Endothelial cell of umbilical vein (primary cell): Measurements from ENCODE around the gene NLRP6. TPM values are rescaled to one million over a fixed set of nuclear protein-coding genes. Genes with fewer than 3 reads are reported as not detected.

Source experiments
- BruUV-seq: library from RNA; stranded (reverse); fragments of 400-500 nt; replicated peaks from 2 replicates; lab custom pipeline; 2021; lab: Mats Ljungman, UMichigan
- CTCF ChIA-PET: fragments of 300-600, 350-600 bp; sonication (Branson Sonifier 250); formaldehyde crosslinking; loops from one replicate; lab custom pipeline; 2021; ENCODE audit warnings: antibody characterized with exemption, inconsistent platforms; lab: Charles Lee
- POLR2A ChIA-PET: fragments of 300-600, 350-600 bp; sonication (Branson Sonifier 250); formaldehyde crosslinking; loops from one replicate; lab custom pipeline; 2021; ENCODE audit warnings: antibody characterized with exemption, inconsistent platforms; lab: Charles Lee
- DNase-seq: peaks from one replicate; pipeline ENCODE4 v3.0.0-alpha.2; 2011; ENCODE audit warnings: low read depth, low spot score
- FAIRE-seq: peaks from 2 replicates; lab custom pipeline; 2011; peaks lifted over from hg19 to GRCh38; lab: Jason Lieb, UNC
- H2AFZ ChIP-seq: 2 replicates; pipeline ENCODE4 v1.6.0; 2012; ENCODE audit warnings: low read depth, low read length, control low read depth, inconsistent platforms
- H3K27ac ChIP-seq: 2 replicates; pipeline ENCODE4 v1.5.1; 2011; ENCODE audit warnings: low read depth, mild to moderate bottlenecking, control low read depth, low read length, moderate library complexity; ENCODE audit not compliant: insufficient read depth
- H3K27me3 ChIP-seq, 2 experiments: 2 replicates each; pipeline versions ENCODE4 v1.6.0 to v1.6.1; 2011; ENCODE audit warnings: low read length in 2 of 2, mixed read lengths in 1 of 2; ENCODE audit not compliant: control insufficient read depth in 2 of 2, insufficient read depth in 2 of 2
- H3K36me3 ChIP-seq, 2 experiments: 2 replicates in 1 of 2; 3 replicates in 1 of 2; pipeline ENCODE4 v1.5.1; 2011; ENCODE audit warnings: low read length in 2 of 2, mild to moderate bottlenecking in 1 of 2, moderate library complexity in 1 of 2; ENCODE audit not compliant: control insufficient read depth in 2 of 2, insufficient read depth in 2 of 2; ENCODE audit errors: extremely low read depth in 1 of 2
- H3K4me1 ChIP-seq: 3 replicates; pipeline ENCODE4 v1.5.1; 2011; ENCODE audit warnings: mild to moderate bottlenecking, low read length; ENCODE audit not compliant: control insufficient read depth, insufficient read depth; ENCODE audit errors: extremely low read depth
- H3K4me2 ChIP-seq: 2 replicates; pipeline ENCODE4 v1.6.1; 2011; ENCODE audit warnings: low read length, control low read depth, mixed read lengths; ENCODE audit not compliant: insufficient read depth
- H3K4me3 ChIP-seq, 3 experiments: fragments of 200-600 bp in 1 of 3; sonication (generic), shearing (Covaris generic) in 1 of 3; replicated peaks in 1 of 3; 2 replicates each; pipeline ENCODE4 v1.5.1; 2011 to 2016; ENCODE audit warnings: control low read depth in 3 of 3, low read length in 3 of 3, mild to moderate bottlenecking in 2 of 3, inconsistent platforms in 1 of 3, low read depth in 1 of 3, moderate library complexity in 1 of 3; ENCODE audit not compliant: insufficient read depth in 1 of 3
- H3K79me2 ChIP-seq: 2 replicates; pipeline ENCODE4 v1.6.0; 2012; ENCODE audit warnings: low read length, inconsistent platforms; ENCODE audit not compliant: control insufficient read depth, insufficient read depth
- H3K9ac ChIP-seq: replicated peaks from 2 replicates; pipeline ENCODE3; 2011; ENCODE audit warnings: low read length, control low read depth; ENCODE audit not compliant: insufficient read depth; ENCODE audit errors: extremely low read depth
- H3K9me1 ChIP-seq: replicated peaks from 3 replicates; pipeline ENCODE4 v1.6.0; 2011; ENCODE audit warnings: mild to moderate bottlenecking, low read length; ENCODE audit not compliant: control insufficient read depth, insufficient read depth; ENCODE audit errors: extremely low read depth
- H3K9me3 ChIP-seq: replicated peaks from 2 replicates; pipeline ENCODE4 v1.5.1; 2012; ENCODE audit warnings: low read length, inconsistent platforms; ENCODE audit not compliant: control insufficient read depth, insufficient read depth
- H4K20me1 ChIP-seq: replicated peaks from 2 replicates; pipeline ENCODE3; 2011; ENCODE audit warnings: mild to moderate bottlenecking, low read length; ENCODE audit not compliant: control insufficient read depth, insufficient read depth; ENCODE audit errors: extremely low read depth
- CTCF ChIP-seq, 2 donors: IDR thresholded peaks; 1 replicate in 1 of 2; 2 replicates in 1 of 2; pipeline ENCODE4 v1.5.1; 2011; ENCODE audit warnings: low read length in 2 of 2, mild to moderate bottlenecking in 2 of 2, moderate library complexity in 2 of 2, control low read depth in 1 of 2, inconsistent platforms in 1 of 2, low read depth in 1 of 2; ENCODE audit not compliant: insufficient read depth in 1 of 2; ENCODE audit errors: extremely low read depth in 1 of 2
- EZH2 ChIP-seq: IDR thresholded peaks from 2 replicates; pipeline ENCODE4 v1.6.1; 2012; ENCODE audit warnings: borderline replicate concordance, low read depth, mild to moderate bottlenecking, moderate library complexity, low read length, inconsistent platforms; ENCODE audit not compliant: severe bottlenecking
- FOS ChIP-seq: IDR thresholded peaks from 2 replicates; pipeline ENCODE4 v1.6.1; 2011; ENCODE audit warnings: mild to moderate bottlenecking, low read length, moderate library complexity, borderline replicate concordance; ENCODE audit not compliant: insufficient read depth
- GATA2 ChIP-seq: IDR thresholded peaks from 2 replicates; pipeline ENCODE4 v1.7.0; 2011; ENCODE audit warnings: low read depth, mild to moderate bottlenecking, moderate library complexity, mixed read lengths, low read length; ENCODE audit not compliant: insufficient read length, insufficient read depth
- JUN ChIP-seq: IDR thresholded peaks from 2 replicates; pipeline ENCODE4 v1.6.1; 2011; ENCODE audit warnings: borderline replicate concordance, low read depth; ENCODE audit not compliant: insufficient read length, insufficient read depth
- MYC ChIP-seq: IDR thresholded peaks from one replicate; pipeline ENCODE4 v1.6.1; 2011; ENCODE audit warnings: mild to moderate bottlenecking, low read depth, low read length
- POLR2A ChIP-seq: IDR thresholded peaks from 2 replicates; pipeline ENCODE4 v1.6.1; 2012; ENCODE audit warnings: low read depth, mild to moderate bottlenecking, control low read depth, low read length
- dilution Hi-C: fragments of 300-500 bp; cut with MboI; formaldehyde crosslinking; loops from one replicate; pipeline ENCODE4 v1.15.0; 2019; ENCODE audit warnings: low sequenced_read_pairs; ENCODE audit not compliant: extremely low pct_ligation_motif_present
- intact Hi-C: fragments of 100-400 bp; cut with micrococcal nuclease; formaldehyde crosslinking; loops from one replicate; pipeline ENCODE4 v1.10.0; 2022
- polyA plus RNA-seq, 4 experiments: library from polyadenylated mRNA; depleted of rRNA in 3 of 4; stranded (reverse) in 3 of 4; unstranded in 1 of 4; fragments of >200 nt; gene quantifications; 2 replicates each; pipeline versions ENCODE4 v1.2.1 to v1.2.3, GENCODE V29; 2011 to 2012; ENCODE audit warnings: missing spikeins in 1 of 4
- total RNA-seq: library from RNA; stranded (reverse); gene quantifications from 2 replicates; pipeline ENCODE4 v1.2.3, GENCODE V29; 2021

NLRP6 gene
- total and polyA plus RNA-seq, 2 donors (not counting 3 experiments of a cell fraction or from before 2014, with no cell fraction given), result not detected

GRCh38 chr11:299951-300735 lies 21.9 kb downstream of the NLRP6 start:
- Histone ChIP-seq H3K36me3 (no peaks in the 10 kb centered on the region), H3K9me1 (no peaks in the 10 kb centered on the region), H3K4me2 (no peak overlapping the region), H3K27ac (no peak overlapping the region), H3K4me1 (no peaks in the 10 kb centered on the region), H3K79me2 (no peaks in the 10 kb centered on the region), H3K27me3 (peaks cover 3 to 8% of the 10 kb centered on the region in 2 experiments), H3K4me3 (no peak overlapping the region), H3K9me3 (no peaks in the 10 kb centered on the region), H2AFZ (no peak overlapping the region), H3K9ac (no peak overlapping the region), H4K20me1 (no peaks in the 10 kb centered on the region)
- dilution Hi-C loops (no loop called here), intact Hi-C loops (no loop called here)
- POLR2A ChIA-PET, result no interaction called here
- TF ChIP-seq JUN, result no peak
- peak; percentile 8 to 44 for TF ChIP-seq CTCF (IDR thresholded peaks at IDR 0.05; ENCODE audit: extremely low read depth in 1 of 2, insufficient read depth in 1 of 2, low read depth in 1 of 2, low read length in 2 of 2)
- TF ChIP-seq FOS, result no peak
- no peak for TF ChIP-seq EZH2
- no peak for TF ChIP-seq MYC
- no peak for TF ChIP-seq POLR2A
- no peak for TF ChIP-seq GATA2
- CTCF ChIA-PET, result interaction anchor here (1.2 to 1.7 kb wide), 3 partner anchors 49 to 148 kb away, joined by 3 to 6 read pairs (median 3); no protein-coding TSS in a partner anchor
- no TSS peak for BruUV-seq
- FAIRE-seq (no peak), DNase-seq (no peak)
